RWPE1 (cell line): ENCODE results near the gene IFT81.

Source experiments
- CTCF ChIA-PET: fragments of 350-600 bp; sonication (Branson Sonifier 250); formaldehyde crosslinking; extraction: SDS; loops from one replicate; lab custom pipeline; 2021; lab: Yijun Ruan, JAX
- POLR2A ChIA-PET: fragments of 400-600 bp; formaldehyde crosslinking; extraction: SDS; loops from one replicate; lab custom pipeline; 2020; ENCODE audit warnings: antibody characterized with exemption; ENCODE audit not compliant: low non-redundant PET; lab: Yijun Ruan, JAX
- DNase-seq: peaks from one replicate; pipeline ENCODE4 v3.0.0; 2012; ENCODE audit warnings: low spot score
- H3K27ac ChIP-seq: fragments of 450-650 bp; 2 replicates; pipeline ENCODE4 v1.5.1; 2017
- CTCF ChIP-seq: fragments of 450-650 bp; conservative IDR thresholded peaks from 2 replicates; pipeline ENCODE4 v1.5.1; 2017; ENCODE audit warnings: low read depth, mild to moderate bottlenecking

The IFT81 gene

GRCh38 chr12:110244372-110244771 lies 120.2 kb downstream of the IFT81 start:
- no peak for DNase-seq
- no peak for TF ChIP-seq CTCF
- peak overlapping the region; percentile 27; the same call in 1 of the 2 replicates for H3K27ac ChIP-seq
- ChIA-PET POLR2A (no interaction called here), CTCF (interaction anchor here (0.6 kb wide), 1 partner anchor 1509 kb away, joined by 3 read pairs; no protein-coding TSS in a partner anchor)

GRCh38 chr12:110244829-110245228 lies 120.7 kb downstream of the IFT81 start:
- ChIA-PET POLR2A (no interaction called here), CTCF (no interaction called here)
- no peak for TF ChIP-seq CTCF
- H3K27ac ChIP-seq, result peak overlapping the region; percentile 27; the same call in 1 of the 2 replicates
- DNase-seq, result no peak

- no peak for DNase-seq
- ChIA-PET CTCF (no interaction called here), POLR2A (no interaction called here)
- peak overlapping the region; percentile 99 for H3K27ac ChIP-seq
- no peak for TF ChIP-seq CTCF
These were observed 121.2 kb downstream of the IFT81 start for GRCh38 chr12:110245369-110245772.

- CTCF ChIA-PET, result interaction anchor here (1.2 kb wide), 1 partner anchor 19 kb away, joined by 3 read pairs; no protein-coding TSS in a partner anchor
- POLR2A ChIA-PET, result interaction anchor here (1.4 kb wide), 1 partner anchor 34 kb away, joined by 8 read pairs; the partner anchor contains the start of gene ATP2A2
- DNase-seq, result no peak
- TF ChIP-seq CTCF, result no peak
- H3K27ac ChIP-seq, result peak overlapping the region; percentile 99
These were observed 122.6 kb downstream of the IFT81 start for GRCh38 chr12:110246636-110247339.

GRCh38 chr12:110247340-110248095 lies 123.4 kb downstream of the IFT81 start:
- ChIA-PET POLR2A (interaction anchor here (1.0 to 1.4 kb wide), 3 partner anchors 30 to 34 kb away, joined by 3 to 8 read pairs (median 3); partner anchors contain the start of gene ATP2A2), CTCF (no interaction called here)
- H3K27ac ChIP-seq, result peak overlapping the region; percentile 99
- TF ChIP-seq CTCF, result no peak
- DNase-seq, result peak; percentile 93

GRCh38 chr12:110248096-110248447 lies 123.9 kb downstream of the IFT81 start:
- TF ChIP-seq CTCF, result no peak
- ChIA-PET CTCF (no interaction called here), POLR2A (interaction anchor here (1.0 to 1.4 kb wide), 3 partner anchors 29 to 34 kb away, joined by 3 to 8 read pairs (median 3); partner anchors contain the start of gene ATP2A2)
- no peak for DNase-seq
- peak overlapping the region; percentile 99 for H3K27ac ChIP-seq
